ENCODE results near the gene NRM.
"Not testable (repeated sequence)": the region's sequence is repeated elsewhere in the genome, so short reads cannot be mapped to it uniquely, and the experiment has no call there.

NRM gene

GRCh38 chr6:30687659-30688431 lies 2.9 kb downstream of the NRM start:
- DNase-seq: no peak

GRCh38 chr6:30686908-30687658 lies 3.7 kb downstream of the NRM start:
- DNase-seq: peak; percentile 98

DNA sequence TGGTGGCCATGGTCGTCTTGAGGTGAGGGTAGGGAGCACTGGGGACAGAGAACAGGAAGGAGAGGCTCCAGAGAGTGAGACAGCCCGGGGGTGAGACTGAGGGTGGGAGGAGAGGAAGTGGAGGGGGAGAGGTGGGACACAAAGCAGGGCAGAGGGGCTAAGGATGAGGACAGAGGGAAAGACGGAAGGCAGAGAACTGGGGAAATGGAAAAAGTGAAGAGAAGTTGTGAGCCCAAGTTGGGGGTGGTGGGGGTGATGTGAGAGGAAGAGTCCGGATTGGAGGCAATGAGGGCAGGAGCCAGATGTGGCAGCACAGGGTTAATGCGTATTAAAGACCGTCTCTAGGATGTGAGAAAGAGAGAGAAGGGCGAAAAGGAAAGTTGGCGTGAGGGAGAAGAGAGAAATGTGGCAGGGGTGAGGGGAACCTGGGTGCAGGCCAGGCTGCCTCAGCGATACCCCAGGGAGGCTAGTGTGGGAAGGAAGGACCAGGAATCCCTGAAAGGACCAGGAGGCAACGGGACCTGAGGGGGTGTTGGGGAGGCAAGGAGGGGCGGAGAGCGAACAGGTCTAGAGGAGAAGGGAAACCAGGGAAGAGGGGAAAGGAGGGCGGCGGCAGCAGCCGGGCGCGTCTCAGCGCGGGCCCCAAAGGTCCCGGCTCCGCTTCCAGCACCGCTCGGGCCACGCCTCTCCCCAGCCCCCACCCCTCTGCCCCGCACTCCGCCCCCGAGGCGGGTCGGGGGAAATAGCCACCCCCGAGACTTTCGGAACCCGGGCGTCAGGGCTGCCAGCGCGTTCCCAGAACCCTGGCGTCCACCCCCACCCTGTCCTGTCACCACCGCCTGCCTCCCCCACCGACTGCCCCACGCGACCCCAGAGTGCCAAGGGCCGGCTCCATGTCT lies 4.5 kb downstream of the NRM start, which contains the start of gene PPP1R18:
PPP1R18 (minus strand) TSS at position 637 of the 899 bp plus-strand sequence; CDS start at position 10, 627 bp downstream.
- DNase-seq: peak; percentile 91

- DNase-seq: no peak
Observed at GRCh38 chr6:30685157-30686008, 5.4 kb downstream of the NRM start.

DNA sequence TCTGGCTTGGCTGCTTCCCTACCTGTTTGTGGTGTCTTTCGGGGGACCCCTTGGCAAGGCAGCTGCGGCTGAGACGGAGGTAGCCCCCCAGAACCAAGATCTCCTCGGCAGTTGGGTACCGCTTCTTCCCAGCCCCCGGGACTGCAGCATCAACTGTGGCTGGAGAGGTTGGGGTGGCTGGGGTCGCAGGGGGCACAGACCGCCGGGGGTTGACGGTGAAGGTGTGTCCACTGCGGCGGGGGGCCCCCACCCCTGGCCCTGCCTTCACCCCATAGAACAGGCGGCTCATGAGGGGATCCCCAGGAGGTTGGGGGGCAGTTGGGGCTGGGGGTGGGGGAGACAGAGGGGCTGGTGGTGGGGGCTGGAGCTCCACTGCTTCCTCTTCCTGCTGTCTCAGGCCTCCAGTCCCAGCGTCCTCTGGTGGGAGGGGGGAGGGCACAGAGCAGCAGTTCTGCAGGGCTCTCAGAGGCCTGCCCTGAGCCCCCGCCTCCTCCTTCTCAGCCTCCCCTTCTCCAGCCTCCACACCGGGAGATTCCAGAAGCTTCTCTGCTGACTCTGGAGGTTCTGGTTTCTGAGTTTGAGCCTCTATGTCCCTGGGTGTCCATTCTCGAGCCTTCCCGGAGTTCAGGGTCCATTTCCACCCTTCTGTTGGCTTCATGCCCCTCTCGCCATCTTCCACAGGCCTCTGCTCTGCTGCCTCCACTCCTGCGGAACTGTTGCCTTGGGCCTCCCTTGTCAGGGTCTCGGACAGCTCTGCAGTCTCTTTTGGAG lies 6.2 kb downstream of the NRM start:
- peak; percentile 43 for DNase-seq

DNA sequence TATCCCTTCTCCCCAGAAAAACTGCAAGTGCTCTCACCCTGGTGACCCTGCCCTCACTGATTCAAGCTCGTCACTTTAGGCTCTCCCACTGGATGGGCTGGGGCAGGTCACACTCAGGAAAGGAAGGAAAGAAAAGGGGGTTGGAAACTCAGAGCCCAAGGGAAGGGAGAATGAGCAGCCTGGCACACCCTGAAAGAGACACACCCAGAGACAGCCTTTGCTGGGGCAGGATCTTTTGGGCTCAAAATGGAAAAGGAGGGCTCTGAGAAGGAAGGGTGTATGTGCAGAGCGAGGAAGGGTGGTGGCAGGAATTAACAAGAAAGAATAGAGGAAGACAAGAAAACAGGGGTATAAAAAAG lies 6.8 kb downstream of the NRM start:
- no peak for DNase-seq

DNA sequence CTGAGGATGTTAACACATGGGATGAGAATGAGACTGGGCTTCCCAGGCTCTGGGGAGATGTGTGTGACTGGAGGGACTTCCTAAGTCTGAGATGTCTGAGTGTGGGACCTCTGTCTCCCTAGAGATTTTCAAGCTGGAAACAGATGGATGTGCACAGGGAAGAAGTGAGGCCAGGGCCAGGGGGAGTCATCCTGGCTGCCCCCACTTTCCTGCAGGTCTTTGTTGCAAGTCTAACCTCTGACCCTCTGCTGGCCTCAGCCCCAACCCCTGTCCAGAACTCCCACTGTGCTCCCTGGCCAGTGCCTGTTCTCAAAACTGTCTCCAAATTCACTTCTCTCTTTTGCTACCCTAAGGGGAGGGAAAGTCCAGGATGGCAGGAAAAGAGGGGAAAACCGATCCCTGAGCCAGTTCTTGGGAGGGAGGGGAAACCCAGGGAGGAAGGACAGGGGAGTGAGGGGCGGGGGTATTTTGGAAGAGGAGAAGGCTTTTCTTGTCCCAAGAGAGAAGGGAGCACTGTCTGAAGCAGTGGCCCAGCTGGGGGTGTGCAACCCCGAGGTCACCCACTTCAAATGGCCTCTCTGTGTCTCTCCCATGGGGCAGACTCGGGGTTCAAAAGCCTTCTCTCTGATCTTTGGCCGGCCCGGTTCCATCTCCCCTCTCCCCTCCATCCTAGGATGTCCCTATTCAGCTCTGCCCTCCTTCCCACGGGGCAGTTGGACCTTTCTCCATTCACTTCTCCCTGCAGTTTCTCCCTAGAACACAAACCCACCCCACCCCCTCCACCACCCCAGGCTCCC lies 7.4 kb downstream of the NRM start:
- DNase-seq: no peak

GRCh38 chr6:30682143-30683117 lies 8.4 kb downstream of the NRM start:
- peak; percentile 79 for DNase-seq

DNA sequence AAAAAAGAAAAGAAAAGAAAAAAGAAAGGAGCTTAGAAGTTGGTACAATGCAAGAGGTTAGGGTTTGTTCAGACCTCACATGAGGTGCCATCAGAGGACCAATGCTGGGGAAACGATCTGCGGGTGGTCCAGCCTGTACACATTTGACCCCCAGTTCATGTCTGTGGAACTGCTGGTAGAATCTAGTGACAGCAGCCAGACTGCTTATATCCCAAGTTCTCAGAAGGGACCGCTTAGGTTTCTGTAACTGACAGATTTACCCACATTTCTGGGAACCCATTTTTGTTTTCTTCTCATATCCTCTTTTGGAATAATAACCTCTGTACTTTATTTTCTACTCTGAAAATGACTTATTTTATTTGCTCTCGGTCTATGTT lies 9.0 kb downstream of the NRM start:
- DNase-seq: no peak

GRCh38 chr6:30679765-30680535 lies 10.8 kb downstream of the NRM start:
- no peak for DNase-seq

DNA sequence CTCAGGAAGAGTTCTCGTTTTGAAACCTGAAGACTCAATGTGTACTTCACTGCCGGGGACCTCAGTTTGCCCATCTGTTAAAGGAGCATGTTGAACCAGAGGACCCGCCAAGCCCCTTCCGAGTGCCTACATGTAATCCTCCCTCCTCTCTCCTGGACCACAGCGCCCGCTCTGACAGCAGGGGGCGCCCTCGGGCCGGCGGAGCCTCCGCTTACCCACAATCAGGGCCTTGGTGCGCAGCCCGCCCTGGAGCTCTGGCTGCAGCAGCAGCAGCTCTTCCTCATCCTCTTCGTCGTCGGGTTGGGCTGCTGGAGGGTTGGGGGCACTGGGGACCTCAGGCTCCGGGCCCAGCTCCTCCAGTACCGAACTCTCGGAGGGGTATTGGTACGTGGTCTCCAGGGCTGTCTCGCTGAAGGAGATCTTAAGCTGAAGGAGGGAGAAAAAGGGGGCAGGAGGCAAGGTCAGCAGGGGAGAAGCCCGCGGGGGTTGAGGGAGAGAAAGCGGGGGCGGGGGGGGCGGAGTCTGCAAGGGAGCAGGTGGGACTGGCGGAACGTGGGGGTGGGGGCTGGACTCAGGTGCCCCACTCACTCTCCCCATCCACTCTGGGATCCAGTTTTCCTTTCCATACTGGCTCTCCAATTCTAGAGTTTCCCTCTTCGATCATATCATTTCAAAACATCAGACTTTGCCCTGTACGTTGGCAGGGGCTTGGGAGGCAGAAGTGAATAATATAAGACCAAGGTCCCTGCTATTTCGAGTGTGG lies 11.6 kb downstream of the NRM start:
- peak; percentile 88 for DNase-seq

DNA sequence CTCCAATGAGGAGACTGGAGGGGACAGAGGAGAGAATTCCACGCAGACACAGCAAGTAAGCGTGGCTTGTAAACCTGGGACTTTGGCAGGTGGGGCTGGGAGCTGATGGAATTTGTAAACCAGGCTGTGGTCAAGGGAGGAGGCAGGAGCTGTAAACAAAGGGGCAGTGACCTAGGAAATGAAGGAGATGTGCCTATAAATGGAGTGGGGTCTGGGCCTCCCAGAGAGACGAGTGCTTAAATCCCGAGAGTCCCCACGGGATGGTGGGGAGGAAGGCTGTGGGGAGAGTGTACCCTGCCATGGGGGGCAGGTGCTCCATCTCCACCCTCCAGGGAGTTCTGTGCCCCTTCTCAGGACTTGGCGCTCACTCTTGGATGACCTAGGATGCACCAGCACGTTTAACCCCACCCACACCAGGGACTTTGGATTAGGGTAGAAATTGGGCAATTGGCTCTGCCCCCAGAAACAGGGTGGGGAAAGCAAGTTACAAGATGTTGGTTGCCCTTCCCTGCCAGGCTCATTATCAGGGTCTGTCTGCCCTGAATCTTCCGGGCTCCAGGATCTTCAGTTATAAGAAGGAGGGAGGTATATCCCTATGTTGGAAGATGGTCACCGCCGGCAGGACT lies 14.0 kb downstream of the NRM start:
- no peak for DNase-seq

DNA sequence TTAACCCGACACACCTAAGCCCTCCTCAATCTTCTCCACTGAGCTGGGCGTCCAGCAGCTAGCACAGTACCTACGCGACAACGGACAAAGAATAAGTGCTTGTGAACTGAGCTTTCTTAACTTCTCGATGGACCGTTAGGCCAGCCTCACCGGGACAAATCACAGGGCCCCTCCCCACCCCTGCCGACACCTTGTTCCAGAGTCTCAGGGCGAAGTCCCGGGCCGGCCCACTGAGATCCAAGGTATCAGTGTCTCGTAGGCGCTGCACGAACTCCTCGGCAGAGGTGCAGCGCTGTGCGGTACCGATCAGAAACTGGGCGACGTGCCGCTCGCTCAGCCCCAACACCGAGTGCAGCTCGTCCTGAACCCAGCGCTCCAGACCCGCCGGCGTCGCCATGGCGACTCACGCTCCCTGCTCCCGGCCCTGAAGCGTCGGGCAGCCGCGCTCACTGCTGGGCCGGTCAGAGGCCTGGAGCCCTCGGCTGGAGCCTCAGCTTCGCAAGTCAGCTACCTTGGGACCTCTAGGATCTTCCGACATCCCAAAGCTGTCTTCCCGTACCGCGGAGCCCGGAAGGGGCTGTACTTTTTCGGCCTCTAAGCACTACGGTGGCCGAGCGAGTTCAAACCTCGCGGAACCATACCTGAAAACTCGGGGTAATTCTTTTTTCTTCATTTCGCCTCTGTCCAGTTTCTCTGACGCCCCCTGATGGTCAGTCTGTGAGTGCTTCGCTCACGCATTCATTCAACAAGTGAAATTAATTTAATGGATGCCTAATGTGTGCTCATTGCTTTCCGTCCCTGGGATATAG lies 18.1 kb downstream of the NRM start, which contains the start of gene DHX16:
DHX16 (minus strand) TSS at position 562 of the 809 bp plus-strand sequence; CDS start at position 397, 165 bp downstream.
- DNase-seq: peak; percentile 97

- DNase-seq: no peak
Observed at GRCh38 chr6:30670760-30671527, 19.8 kb downstream of the NRM start.

DNA sequence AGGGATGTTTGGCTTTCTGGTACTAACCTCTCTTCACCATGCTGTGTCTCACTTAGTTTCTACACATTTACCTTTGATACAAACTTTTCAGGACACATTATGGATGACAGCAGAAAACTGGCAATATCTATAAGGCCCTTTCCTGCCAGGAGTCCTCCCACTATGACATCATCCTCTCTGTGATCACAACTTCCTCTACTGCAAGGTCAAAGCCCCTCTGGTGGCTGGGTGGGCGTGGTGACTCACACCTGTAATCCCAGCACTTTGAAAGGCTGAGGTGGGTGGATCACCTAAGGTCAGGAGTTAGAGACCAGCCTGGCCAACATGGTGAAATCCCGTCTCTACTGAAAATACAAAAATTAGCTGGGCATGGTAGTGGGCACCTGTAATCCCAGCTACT lies 24.5 kb downstream of the NRM start:
- DNase-seq: not testable (repeated sequence)

Measured in right hindlimb (tissue), 1 donor.